ENCODE data around the gene GAA. TPM values are rescaled to one million over a fixed set of nuclear protein-coding genes. Genes with fewer than 3 reads are reported as not detected.

The GAA gene
- total and polyA plus RNA-seq, 2 of the 13 experiments (the other 11 are each of a cell fraction or from before 2014, with no cell fraction given), result 21.6 to 36.4 TPM

DNA sequence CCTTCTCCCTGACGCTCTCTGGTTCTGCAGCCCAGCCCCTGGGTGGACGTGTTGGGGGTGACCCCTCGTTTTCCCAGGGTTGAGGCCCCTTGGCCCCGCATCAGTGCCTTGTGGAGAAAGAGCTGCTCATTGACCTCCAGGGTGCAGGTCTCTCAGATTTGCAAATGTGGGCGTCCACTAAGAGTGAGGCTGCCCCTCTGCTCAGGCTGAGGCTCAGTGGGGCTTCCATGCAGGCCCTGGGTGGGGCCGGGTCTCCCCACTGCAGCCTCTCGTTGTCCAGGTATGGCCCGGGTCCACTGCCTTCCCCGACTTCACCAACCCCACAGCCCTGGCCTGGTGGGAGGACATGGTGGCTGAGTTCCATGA lies 9.0 kb downstream of the GAA start (continued):
- TF ChIP-seq PCBP1 (IDR thresholded peaks at IDR 0.05; ENCODE audit: borderline replicate concordance, low read depth, low read length) (no peak), NAIF1 (CRISPR knock-in tag; IDR thresholded peaks at IDR 0.05; ENCODE audit: borderline replicate concordance) (no peak), MAX (IDR thresholded peaks at IDR 0.05) (no peak), HNRNPL (IDR thresholded peaks at IDR 0.05; ENCODE audit: low read depth, low read length) (no peak), FOXK1 (CRISPR knock-in tag; IDR thresholded peaks at IDR 0.05; ENCODE audit: borderline replicate concordance, low read depth) (no peak), MIER2 (CRISPR knock-in tag; IDR thresholded peaks at IDR 0.05) (no peak), ZNF75D (CRISPR knock-in tag; IDR thresholded peaks at IDR 0.05; ENCODE audit: borderline replicate concordance) (no peak)
- TF ChIP-seq, protein P1, sequence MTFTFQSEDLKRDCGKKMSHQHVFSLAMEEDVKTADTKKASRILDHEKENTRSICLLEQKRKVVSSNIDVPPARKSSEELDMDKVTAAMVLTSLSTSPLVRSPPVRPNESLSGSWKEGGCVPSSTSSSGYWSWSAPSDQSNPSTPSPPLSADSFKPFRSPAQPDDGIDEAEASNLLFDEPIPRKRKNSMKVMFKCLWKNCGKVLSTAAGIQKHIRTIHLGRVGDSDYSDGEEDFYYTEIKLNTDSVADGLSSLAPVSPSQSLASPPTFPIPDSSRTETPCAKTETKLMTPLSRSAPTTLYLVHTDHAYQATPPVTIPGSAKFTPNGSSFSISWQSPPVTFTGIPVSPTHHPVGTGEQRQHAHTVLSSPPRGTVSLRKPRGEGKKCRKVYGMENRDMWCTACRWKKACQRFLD (CRISPR knock-in tag; IDR thresholded peaks at IDR 0.05; ENCODE audit: borderline replicate concordance), result no peak
- TF ChIP-seq, protein P2, sequence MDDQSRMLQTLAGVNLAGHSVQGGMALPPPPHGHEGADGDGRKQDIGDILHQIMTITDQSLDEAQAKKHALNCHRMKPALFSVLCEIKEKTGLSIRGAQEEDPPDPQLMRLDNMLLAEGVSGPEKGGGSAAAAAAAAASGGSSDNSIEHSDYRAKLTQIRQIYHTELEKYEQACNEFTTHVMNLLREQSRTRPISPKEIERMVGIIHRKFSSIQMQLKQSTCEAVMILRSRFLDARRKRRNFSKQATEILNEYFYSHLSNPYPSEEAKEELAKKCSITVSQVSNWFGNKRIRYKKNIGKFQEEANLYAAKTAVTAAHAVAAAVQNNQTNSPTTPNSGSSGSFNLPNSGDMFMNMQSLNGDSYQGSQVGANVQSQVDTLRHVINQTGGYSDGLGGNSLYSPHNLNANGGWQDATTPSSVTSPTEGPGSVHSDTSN (CRISPR knock-in tag; IDR thresholded peaks at IDR 0.05; ENCODE audit: borderline replicate concordance), result no peak
- TF ChIP-seq, protein P3, sequence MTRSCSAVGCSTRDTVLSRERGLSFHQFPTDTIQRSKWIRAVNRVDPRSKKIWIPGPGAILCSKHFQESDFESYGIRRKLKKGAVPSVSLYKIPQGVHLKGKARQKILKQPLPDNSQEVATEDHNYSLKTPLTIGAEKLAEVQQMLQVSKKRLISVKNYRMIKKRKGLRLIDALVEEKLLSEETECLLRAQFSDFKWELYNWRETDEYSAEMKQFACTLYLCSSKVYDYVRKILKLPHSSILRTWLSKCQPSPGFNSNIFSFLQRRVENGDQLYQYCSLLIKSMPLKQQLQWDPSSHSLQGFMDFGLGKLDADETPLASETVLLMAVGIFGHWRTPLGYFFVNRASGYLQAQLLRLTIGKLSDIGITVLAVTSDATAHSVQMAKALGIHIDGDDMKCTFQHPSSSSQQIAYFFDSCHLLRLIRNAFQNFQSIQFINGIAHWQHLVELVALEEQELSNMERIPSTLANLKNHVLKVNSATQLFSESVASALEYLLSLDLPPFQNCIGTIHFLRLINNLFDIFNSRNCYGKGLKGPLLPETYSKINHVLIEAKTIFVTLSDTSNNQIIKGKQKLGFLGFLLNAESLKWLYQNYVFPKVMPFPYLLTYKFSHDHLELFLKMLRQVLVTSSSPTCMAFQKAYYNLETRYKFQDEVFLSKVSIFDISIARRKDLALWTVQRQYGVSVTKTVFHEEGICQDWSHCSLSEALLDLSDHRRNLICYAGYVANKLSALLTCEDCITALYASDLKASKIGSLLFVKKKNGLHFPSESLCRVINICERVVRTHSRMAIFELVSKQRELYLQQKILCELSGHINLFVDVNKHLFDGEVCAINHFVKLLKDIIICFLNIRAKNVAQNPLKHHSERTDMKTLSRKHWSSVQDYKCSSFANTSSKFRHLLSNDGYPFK (CRISPR knock-in tag; IDR thresholded peaks at IDR 0.05; ENCODE audit: borderline replicate concordance), result no peak

Measured in HepG2 (cell line).